K562 (cell line): ENCODE measurements around the gene SLC25A48. TPM values are rescaled to one million over a fixed set of nuclear protein-coding genes. Genes with fewer than 3 reads are reported as not detected.

Experiments
- ATAC-seq: fragments of 200-7000 bp; cut with Tn5 transposase; 3 replicates; pipeline ENCODE4 v1.9.1; 2020; ENCODE audit warnings: moderate library complexity
- BruUV-seq: library from RNA; stranded (reverse); fragments of 400-500 nt; replicated peaks from 2 replicates; lab custom pipeline; 2021; lab: Mats Ljungman, UMichigan
- CTCF ChIA-PET: fragments of 300-600 bp; formaldehyde crosslinking; extraction: SDS; loops from one replicate; lab custom pipeline; 2021; ENCODE audit warnings: low intra/inter-chr PET ratio; lab: Yijun Ruan, JAX
- POLR2A ChIA-PET: fragments of 300-600, 350-650 bp; sonication (Branson Sonifier 250); formaldehyde crosslinking; extraction: SDS; loops from one replicate; lab custom pipeline; 2021; ENCODE audit warnings: antibody characterized with exemption, inconsistent platforms; lab: Yijun Ruan, JAX
- DNase-seq, 4 experiments: peaks; one replicate each; pipeline versions ENCODE4 v3.0.0 to v3.0.0-alpha.2; 2011 to 2018; ENCODE audit warnings: low spot score in 3 of 4, mixed read lengths in 3 of 4; ENCODE audit errors: extremely low read depth in 1 of 4
- FAIRE-seq: peaks from 2 replicates; lab custom pipeline; 2011; peaks lifted over from hg19 to GRCh38; lab: Jason Lieb, UNC
- H2AFZ ChIP-seq: 2 replicates; pipeline ENCODE4 v1.6.0; 2011; ENCODE audit warnings: low read depth, low read length, control low read depth, inconsistent platforms
- H3K27ac ChIP-seq: fragments of 200-600 bp; 3 replicates; pipeline ENCODE4 v1.8.0; 2011; ENCODE audit warnings: low read depth, mild to moderate bottlenecking, control low read depth, inconsistent platforms, low read length, moderate library complexity, mixed read lengths; ENCODE audit errors: extremely low read depth
- H3K27me3 ChIP-seq, 2 experiments: fragments of 300-600 bp in 1 of 2; 2 replicates in 1 of 2; 3 replicates in 1 of 2; pipeline versions ENCODE4 v1.6.0 to v1.8.0; 2011; ENCODE audit warnings: inconsistent platforms in 2 of 2, low read length in 2 of 2, mild to moderate bottlenecking in 1 of 2, mixed read lengths in 1 of 2, moderate library complexity in 1 of 2; ENCODE audit not compliant: control insufficient read depth in 2 of 2, insufficient read depth in 2 of 2
- H3K36me3 ChIP-seq: fragments of 300-600 bp; 3 replicates; pipeline ENCODE4 v1.8.0; 2011; ENCODE audit warnings: mild to moderate bottlenecking, low read length, inconsistent platforms; ENCODE audit not compliant: control insufficient read depth, insufficient read depth
- H3K4me1 ChIP-seq, 2 experiments: fragments of 200-600 bp in 1 of 2; replicated peaks in 1 of 2; 2 replicates in 1 of 2; 3 replicates in 1 of 2; pipeline versions ENCODE4 v1.5.1 to v1.8.0; 2011; ENCODE audit warnings: inconsistent platforms in 2 of 2, low read length in 2 of 2, mild to moderate bottlenecking in 1 of 2, mixed read lengths in 1 of 2, moderate library complexity in 1 of 2; ENCODE audit not compliant: control insufficient read depth in 2 of 2, insufficient read depth in 2 of 2
- H3K4me2 ChIP-seq: 2 replicates; pipeline ENCODE4 v1.6.1; 2011; ENCODE audit warnings: low read length, control low read depth, inconsistent platforms, mixed read lengths; ENCODE audit not compliant: insufficient read depth
- H3K4me3 ChIP-seq: fragments of 200-600 bp; sonication (generic), shearing (Covaris generic); 2 replicates; pipeline ENCODE4 v1.5.1; 2016; ENCODE audit warnings: control low read depth, inconsistent platforms
- H3K79me2 ChIP-seq: fragments of 200-600 bp; 3 replicates; pipeline ENCODE4 v1.8.0; 2011; ENCODE audit warnings: low read length, inconsistent platforms; ENCODE audit not compliant: control insufficient read depth, insufficient read depth
- H3K9ac ChIP-seq, 2 experiments: 2 replicates each; pipeline versions ENCODE4 v1.6.0 to v1.6.1; 2011; ENCODE audit warnings: low read depth in 2 of 2, low read length in 2 of 2, control low read depth in 1 of 2, inconsistent platforms in 1 of 2, mild to moderate bottlenecking in 1 of 2, mixed read lengths in 1 of 2; ENCODE audit not compliant: insufficient read depth in 1 of 2
- H3K9me1 ChIP-seq: one replicate; pipeline ENCODE4 v1.6.0; 2011; ENCODE audit warnings: inconsistent platforms, mild to moderate bottlenecking, low read length, moderate library complexity; ENCODE audit not compliant: control insufficient read depth, insufficient read depth
- H3K9me3 ChIP-seq: replicated peaks from 2 replicates; pipeline ENCODE4 v1.5.1; 2011; ENCODE audit warnings: low read depth, low read length, inconsistent platforms; ENCODE audit not compliant: control insufficient read depth, insufficient read depth
- H4K20me1 ChIP-seq: replicated peaks from 2 replicates; pipeline ENCODE4 v1.6.1; 2011; ENCODE audit warnings: low read length, inconsistent platforms, mixed read lengths; ENCODE audit not compliant: control insufficient read depth, insufficient read depth
- CBFB ChIP-seq: sonication (generic); formaldehyde crosslinking; IDR thresholded peaks from 2 replicates; pipeline ENCODE4 v1.4.0; 2020; ENCODE audit warnings: mild to moderate bottlenecking, missing genetic modification reagents
- DACH1 ChIP-seq: fragments of 450-650 bp; IDR thresholded peaks from 2 replicates; pipeline ENCODE4 v1.6.1; 2018; ENCODE audit not compliant: partially characterized antibody
- ESRRA ChIP-seq: fragments of 450-650 bp; IDR thresholded peaks from 2 replicates; pipeline ENCODE4 v1.6.1; 2014; ENCODE audit warnings: low read depth, mild to moderate bottlenecking, moderate library complexity, borderline replicate concordance
- HDAC1 ChIP-seq, 2 experiments: fragments of 450-650 bp; IDR thresholded peaks; 2 replicates each; pipeline ENCODE4 v1.6.1; 2016 to 2017; ENCODE audit warnings: inconsistent platforms in 1 of 2, mild to moderate bottlenecking in 1 of 2, moderate library complexity in 1 of 2
- LEF1 ChIP-seq: fragments of 450-650 bp; IDR thresholded peaks from 2 replicates; pipeline ENCODE4 v1.6.1; 2016; ENCODE audit warnings: mild to moderate bottlenecking
- MCM5 ChIP-seq: fragments of 450-650 bp; IDR thresholded peaks from 2 replicates; pipeline ENCODE4 v1.6.1; 2016; ENCODE audit warnings: low read depth
- SP2 ChIP-seq: IDR thresholded peaks from 2 replicates; pipeline ENCODE4 v1.6.1; 2011; ENCODE audit warnings: mild to moderate bottlenecking, low read depth, low read length, moderate library complexity; ENCODE audit not compliant: poor library complexity, severe bottlenecking; ENCODE audit errors: extremely low read depth
- STAT5B ChIP-seq: fragments of 250-450 bp; sonication (Bioruptor Pico); IDR thresholded peaks from 2 replicates; pipeline ENCODE4 v1.8.0; 2021; ENCODE audit warnings: mild to moderate bottlenecking, inconsistent platforms
- ZNF431 ChIP-seq: sonication (generic); formaldehyde crosslinking; IDR thresholded peaks from 2 replicates; pipeline ENCODE4 v1.8.0; 2022; ENCODE audit warnings: mild to moderate bottlenecking, missing genetic modification reagents
- WGBS: fragments of 100-300 bp; shearing (Covaris generic); methylation state at CpG from one replicate; pipeline ENCODE4 v1.1.6; 2016; ENCODE audit warnings: low coverage, mixed read lengths; ENCODE audit not compliant: insufficient coverage; ENCODE audit errors: missing lambda C conversion rate; 5-methylcytosine and 5-hydroxymethylcytosine counted together
- in situ Hi-C: fragments of 300-500 bp; cut with MboI; formaldehyde crosslinking; loops from 4 replicates; pipeline ENCODE4 v1.15.0; 2018; ENCODE audit warnings: inconsistent platforms, mixed read lengths
- intact Hi-C: fragments of 100-400 bp; cut with micrococcal nuclease; formaldehyde crosslinking; loops from 2 replicates; pipeline ENCODE4 v1.14.2; 2022
- polyA plus RNA-seq, 8 experiments: library from polyadenylated mRNA; depleted of rRNA in 4 of 8; stranded (reverse) in 5 of 8; unstranded in 3 of 8; fragments of >200 nt; fragmentation: Nextera tagmentation in 2 of 8; fragmentation: Illumina TruSeq in 1 of 8; extraction: Ambion mirVana in 2 of 8; extraction: Trizol in 1 of 8; gene quantifications; 2 replicates each; pipeline versions ENCODE4 v1.2.1 to v1.2.3, GENCODE V29; 2011 to 2014; ENCODE audit warnings: inconsistent platforms in 1 of 8, missing spikeins in 1 of 8
- total RNA-seq, 7 experiments: library from RNA; depleted of rRNA in 6 of 7; stranded (reverse); fragments of >200 nt in 6 of 7; fragmentation: Illumina TruSeq in 2 of 7; extraction: Trizol in 2 of 7; gene quantifications; 2 replicates each; pipeline versions ENCODE4 v1.2.1 to v1.2.3, GENCODE V29; 2011 to 2021; ENCODE audit warnings: low replicate concordance in 1 of 7

SLC25A48 gene
- total and polyA plus RNA-seq, 9 of the 15 experiments (the other 6 are each of a cell fraction or from before 2014, with no cell fraction given): 0.08 to 0.35 (median 0.23) TPM; not detected in 1

GRCh38 chr5:135864503-135865435 lies 30.3 kb downstream of the SLC25A48 start:
- CTCF ChIA-PET: no interaction called here
- Histone ChIP-seq H3K4me2 (no peak overlapping the region), H3K4me3 (no peak overlapping the region), H3K36me3 (no peaks in the 10 kb centered on the region), H3K9me1 (no peaks in the 10 kb centered on the region), H3K27me3 (peaks cover 0 to 10% of the 10 kb centered on the region in 2 experiments; a peak in 3 of 5 replicates), H2AFZ (no peak overlapping the region), H3K79me2 (no peaks in the 10 kb centered on the region), H3K9ac (no peak overlapping the region), H3K4me1 (no peaks in the 10 kb centered on the region), H3K27ac (no peak overlapping the region), H3K9me3 (no peaks in the 10 kb centered on the region), H4K20me1 (no peaks in the 10 kb centered on the region)
- intact Hi-C loops (no loop called here), in situ Hi-C loops (no loop called here)
- TF ChIP-seq ESRRA: no peak
- no peak for TF ChIP-seq LEF1
- TF ChIP-seq MCM5: no peak
- no peak for TF ChIP-seq SP2
- TF ChIP-seq ZNF431 (CRISPR knock-in tag): no peak
- no peak for TF ChIP-seq CBFB (CRISPR knock-in tag)
- TF ChIP-seq STAT5B (CRISPR knock-in tag): no peak
- no peak for TF ChIP-seq DACH1
- no peak for TF ChIP-seq HDAC1 (IDR thresholded peaks at IDR 0.05)
- FAIRE-seq: no peak
- no TSS peak for BruUV-seq
- DNase-seq: no peak
- no peak for ATAC-seq
- WGBS: 0% methylated on average over 3 of the region's 3 CpGs
- POLR2A ChIA-PET: no interaction called here
